HG02884 (cell line): ENCODE results near the gene MYOF.
A peak's percentile ranks its signal among the peaks of the same experiment; 100 is the strongest.
"Not testable (repeated sequence)": the region's sequence is repeated elsewhere in the genome, so short reads cannot be mapped to it uniquely, and the experiment has no call there.

Experiments
- ATAC-seq: cut with Tn5 transposase; IDR thresholded peaks from one replicate; pipeline ENCODE4 v1.9.1; 2021; ENCODE audit warnings: mild to moderate bottlenecking, moderate library complexity; ENCODE audit not compliant: unreplicated experiment

Gene MYOF

DNA sequence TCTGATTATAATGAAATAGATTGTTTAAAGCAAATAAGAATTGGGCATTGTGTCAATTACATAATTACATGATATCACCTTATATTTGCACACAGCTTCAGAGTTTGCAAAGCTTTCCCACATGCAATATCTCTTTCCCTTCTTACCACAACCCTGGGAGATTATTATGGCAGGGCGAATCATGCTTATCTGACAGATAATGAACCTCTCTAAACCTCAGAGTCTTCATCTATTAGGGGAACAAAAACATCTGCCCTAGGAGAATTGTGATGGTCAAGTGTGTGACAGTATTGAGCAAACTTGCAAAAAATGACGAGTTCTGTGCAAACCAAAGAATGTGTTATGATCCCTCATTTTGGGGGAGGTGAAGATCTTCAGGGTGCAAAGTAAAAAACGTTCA lies 90.0 kb downstream of the MYOF start:
- no peak for ATAC-seq

- ATAC-seq, result no peak
Observed at GRCh38 chr10:93390306-93391090, 91.6 kb downstream of the MYOF start.

DNA sequence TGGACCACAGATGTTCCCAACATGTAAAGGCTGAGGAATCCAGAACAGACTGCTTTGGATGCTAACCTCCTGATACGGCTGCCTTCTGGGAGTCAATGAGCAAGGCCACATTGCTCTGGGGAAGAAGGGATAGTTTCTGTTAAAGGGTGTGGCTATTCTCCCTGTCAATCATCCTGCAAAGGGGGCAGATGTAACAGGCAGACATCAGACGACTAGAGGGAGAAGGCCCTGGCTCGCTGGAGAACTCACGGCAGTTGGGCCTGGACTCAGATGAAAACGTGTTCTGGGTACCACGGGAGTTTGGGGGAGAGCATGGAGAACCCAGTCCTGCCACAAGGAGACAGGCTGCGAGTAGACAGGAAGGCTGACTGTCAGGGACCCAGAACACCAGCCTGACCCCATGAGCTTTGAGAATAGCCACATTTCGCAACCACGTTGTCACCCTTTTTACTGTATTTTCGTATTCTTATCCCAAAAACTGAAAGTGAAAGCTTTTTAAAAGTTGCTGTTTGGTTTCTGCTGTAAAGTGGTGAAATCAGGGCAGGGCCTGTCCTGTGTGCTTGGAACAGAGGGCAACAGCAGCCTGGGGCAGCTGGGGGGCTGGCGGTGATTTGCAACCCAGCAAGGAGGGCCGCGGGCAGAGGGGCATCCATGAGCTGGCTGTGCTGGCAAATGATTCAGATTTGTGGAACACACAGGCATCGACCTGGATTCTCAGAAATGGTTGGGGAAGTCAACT lies 95.3 kb downstream of the MYOF start:
- no peak for ATAC-seq

DNA sequence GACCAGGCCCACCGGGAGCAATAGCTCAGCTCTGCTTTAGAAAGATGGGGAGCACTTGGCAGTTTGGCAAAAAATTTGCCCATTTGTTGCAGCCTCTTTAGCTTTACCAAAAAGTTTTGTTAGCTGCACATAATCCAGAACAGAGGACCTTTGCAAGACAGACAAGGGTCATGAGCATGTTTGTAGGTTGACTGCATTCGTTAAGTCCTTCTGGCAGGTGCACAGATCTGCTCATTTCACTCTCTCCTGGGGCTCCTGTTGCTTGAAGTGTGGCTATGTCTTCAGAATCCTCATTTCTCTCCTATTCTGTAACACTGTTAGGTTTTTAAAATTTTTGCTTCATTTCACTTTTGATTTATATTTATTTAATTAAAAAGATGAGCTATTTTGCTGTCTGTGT lies 96.8 kb downstream of the MYOF start:
- ATAC-seq, result no peak

DNA sequence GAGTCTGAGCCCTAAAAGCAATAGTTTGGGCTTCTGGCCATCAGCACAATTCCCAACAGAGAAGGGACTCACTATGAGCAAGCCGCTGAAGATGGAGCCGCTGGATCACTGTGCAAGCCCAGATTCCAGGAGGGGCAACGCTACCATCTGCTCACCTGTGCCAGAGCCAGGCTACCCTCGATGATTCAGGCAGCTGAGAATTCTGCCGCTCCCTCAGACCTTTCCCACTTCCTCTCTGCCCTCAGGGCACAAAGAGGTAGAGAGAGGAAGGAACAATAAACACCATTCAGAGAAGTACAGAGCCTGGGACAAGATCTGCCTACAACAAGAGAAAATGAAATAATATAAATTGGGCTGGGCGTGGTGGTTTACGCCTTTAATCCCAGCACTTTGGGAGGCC lies 98.1 kb downstream of the MYOF start:
- ATAC-seq, result no peak

GRCh38 chr10:93383562-93383981 lies 98.6 kb downstream of the MYOF start:
- no peak for ATAC-seq

- ATAC-seq, result peak; percentile 59
Observed at GRCh38 chr10:93379731-93380575, 102.2 kb downstream of the MYOF start.

- no peak for ATAC-seq
Observed at GRCh38 chr10:93378997-93379730, 103.0 kb downstream of the MYOF start.

DNA sequence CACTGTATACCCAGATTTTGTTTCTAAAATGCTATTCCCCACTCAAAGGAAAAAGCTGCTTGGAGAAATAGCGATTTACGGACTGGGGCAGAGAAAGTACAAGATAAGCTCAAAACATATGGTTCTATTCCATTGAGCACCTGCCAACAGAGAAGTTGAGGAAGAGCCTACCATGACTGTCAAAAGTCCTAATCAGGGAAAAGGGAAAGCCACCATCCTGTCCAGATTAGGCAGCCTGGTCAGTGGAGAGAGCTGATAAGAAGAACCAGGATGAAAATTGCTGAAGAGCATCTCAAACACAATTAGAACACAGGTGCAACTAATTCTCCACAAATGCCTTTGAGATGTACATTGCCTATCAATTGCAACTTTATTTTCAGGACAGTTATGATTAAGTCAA lies 104.1 kb downstream of the MYOF start:
- ATAC-seq, result no peak

GRCh38 chr10:93376372-93377293 lies 105.5 kb downstream of the MYOF start:
- ATAC-seq, result no peak

DNA sequence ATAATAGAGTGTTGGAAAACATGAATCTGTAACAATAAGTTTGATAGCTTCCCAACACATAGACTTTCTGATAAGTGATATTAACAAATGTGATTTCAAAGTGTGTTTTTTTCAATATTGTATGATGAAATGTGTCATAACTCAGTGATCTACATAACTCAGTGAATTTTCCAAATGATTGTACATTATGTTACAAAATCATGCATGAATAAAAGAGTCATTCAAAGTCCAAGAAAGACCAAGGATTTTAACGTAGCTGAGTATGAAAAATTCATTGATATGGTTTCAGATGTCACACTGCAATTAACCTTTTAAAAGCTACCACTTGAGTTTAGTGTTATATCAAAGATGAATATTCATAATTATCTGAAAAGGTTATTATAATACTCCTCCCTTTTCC lies 111.2 kb downstream of the MYOF start:
- no peak for ATAC-seq

DNA sequence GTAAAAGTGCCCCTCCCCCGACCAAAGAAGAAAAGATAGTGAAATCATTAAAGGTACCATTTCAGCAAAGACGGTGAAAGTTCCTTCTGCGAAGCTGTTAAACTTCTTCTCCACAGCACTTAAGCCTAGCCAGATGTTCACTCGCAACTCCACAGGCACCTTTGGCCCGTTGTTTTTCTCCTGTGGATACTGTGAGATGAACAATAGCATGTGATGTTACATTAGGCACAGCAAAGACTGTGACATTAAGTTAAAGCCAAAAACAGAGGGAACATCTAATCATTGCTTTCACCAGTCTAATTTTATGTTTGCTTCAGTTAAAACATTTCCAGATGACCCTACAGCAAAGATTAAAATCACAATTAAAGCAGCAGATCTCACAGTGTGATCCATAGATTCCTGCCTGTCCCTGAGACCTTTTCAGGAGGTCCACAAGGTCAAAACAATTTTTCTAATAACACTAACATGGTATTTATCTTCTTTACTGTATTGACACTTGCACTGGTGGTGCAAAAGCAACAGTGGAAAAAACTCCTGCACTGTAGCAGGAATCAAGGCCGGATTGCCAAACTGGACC lies 112.5 kb downstream of the MYOF start:
- no peak for ATAC-seq

- no peak for ATAC-seq
Observed at GRCh38 chr10:93368210-93368609, 113.9 kb downstream of the MYOF start.

GRCh38 chr10:93367664-93368063 lies 114.5 kb downstream of the MYOF start:
- ATAC-seq, result no peak

GRCh38 chr10:93364966-93365365 lies 117.2 kb downstream of the MYOF start:
- no peak for ATAC-seq

DNA sequence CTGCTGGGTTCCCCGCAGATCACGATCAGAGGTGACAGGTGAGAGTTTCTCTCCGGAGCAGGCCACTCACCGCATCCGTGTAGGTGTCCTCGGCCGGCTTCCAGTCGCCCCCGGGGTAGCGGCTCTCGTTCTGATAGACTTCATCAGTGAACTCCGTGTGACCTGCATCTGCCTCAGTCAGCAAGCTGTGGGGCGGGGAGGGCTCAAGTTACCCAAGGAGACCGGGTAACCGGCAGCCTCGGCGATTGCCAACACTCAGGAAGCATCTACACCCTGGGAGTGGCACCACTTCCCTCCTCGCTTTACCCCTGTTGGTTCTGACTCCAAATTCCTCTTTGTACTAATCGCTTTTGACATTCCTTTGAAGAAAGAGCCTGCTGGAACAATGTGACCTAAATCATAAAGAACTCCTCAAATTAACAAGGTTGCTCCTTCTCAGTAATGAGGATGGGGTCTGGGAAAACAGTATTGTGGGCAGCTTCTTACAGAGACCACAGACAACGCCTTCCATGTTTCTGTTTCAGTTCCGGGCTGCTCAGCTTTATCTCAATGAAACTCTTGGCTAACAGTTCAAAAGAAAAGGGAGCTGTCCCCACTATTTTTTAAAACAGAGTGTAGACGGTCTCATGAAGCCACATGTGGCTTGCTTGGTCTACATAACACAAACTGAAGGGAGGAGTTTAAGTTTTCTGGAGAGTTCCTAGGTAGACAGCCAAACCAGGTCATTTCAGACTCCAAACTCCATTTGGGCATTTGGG lies 118.1 kb downstream of the MYOF start:
- no peak for ATAC-seq

DNA sequence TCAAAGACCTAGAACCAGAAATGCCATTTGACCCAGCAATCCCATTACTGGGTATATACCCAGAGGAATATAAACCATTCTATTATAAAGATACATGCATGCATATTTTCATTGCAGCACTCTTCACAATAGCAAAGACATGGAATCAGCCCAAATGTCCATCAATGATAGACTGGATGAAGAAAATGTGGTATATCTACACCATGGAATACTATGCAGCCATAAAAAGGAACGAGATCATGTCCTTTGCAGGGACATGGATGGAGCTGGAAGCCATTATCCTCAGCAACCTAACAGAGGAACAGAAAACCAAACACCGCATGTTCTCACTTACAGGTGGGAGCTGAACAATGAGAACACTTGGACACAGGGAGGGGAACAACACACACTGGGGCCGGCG lies 123.7 kb downstream of the MYOF start:
- ATAC-seq, result not testable (repeated sequence)

- no peak for ATAC-seq
Observed at GRCh38 chr10:93357680-93358079, 124.5 kb downstream of the MYOF start.

GRCh38 chr10:93356516-93356915 lies 125.6 kb downstream of the MYOF start:
- no peak for ATAC-seq
